ENCODE measurements around the gene KCP.

- TF ChIP-seq, protein P1, sequence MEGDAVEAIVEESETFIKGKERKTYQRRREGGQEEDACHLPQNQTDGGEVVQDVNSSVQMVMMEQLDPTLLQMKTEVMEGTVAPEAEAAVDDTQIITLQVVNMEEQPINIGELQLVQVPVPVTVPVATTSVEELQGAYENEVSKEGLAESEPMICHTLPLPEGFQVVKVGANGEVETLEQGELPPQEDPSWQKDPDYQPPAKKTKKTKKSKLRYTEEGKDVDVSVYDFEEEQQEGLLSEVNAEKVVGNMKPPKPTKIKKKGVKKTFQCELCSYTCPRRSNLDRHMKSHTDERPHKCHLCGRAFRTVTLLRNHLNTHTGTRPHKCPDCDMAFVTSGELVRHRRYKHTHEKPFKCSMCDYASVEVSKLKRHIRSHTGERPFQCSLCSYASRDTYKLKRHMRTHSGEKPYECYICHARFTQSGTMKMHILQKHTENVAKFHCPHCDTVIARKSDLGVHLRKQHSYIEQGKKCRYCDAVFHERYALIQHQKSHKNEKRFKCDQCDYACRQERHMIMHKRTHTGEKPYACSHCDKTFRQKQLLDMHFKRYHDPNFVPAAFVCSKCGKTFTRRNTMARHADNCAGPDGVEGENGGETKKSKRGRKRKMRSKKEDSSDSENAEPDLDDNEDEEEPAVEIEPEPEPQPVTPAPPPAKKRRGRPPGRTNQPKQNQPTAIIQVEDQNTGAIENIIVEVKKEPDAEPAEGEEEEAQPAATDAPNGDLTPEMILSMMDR (IDR thresholded peaks at IDR 0.05; ENCODE audit: low read depth, low read length): no peak
- TF ChIP-seq MAX (IDR thresholded peaks at IDR 0.05; ENCODE audit: low read depth, low read length): no peak
- TF ChIP-seq MYC (IDR thresholded peaks at IDR 0.05; ENCODE audit: low read depth, low read length): no peak
- TF ChIP-seq POLR2A (IDR thresholded peaks at IDR 0.05; ENCODE audit: extremely low read depth, insufficient read length): no peak
Observed at GRCh38 chr7:128954830-128955802, 44.6 kb upstream of the KCP start.

Measured in NB4 (cell line).